ENCODE data around the gene TTBK2.

Gene TTBK2

DNA sequence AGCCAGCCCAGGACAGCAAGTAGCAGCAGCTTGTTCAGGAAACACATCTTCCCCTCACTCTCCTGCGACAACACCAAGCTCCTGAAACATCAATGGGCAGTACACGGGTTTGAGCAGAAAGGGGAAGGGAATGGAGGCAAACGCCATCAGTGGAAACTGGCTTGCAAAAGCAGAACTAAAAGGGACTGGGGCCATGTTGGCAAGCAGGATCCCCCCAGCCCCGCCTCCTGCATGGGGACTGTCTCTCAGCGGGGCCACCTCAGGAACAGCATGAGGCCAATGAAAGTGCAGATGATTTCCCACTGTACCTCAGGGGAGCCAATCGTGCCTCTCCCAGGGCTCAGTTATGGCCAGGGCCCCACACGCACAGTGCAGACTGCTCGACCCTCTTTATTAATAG lies 190.4 kb downstream of the TTBK2 start:
- TF ChIP-seq, protein P1, sequence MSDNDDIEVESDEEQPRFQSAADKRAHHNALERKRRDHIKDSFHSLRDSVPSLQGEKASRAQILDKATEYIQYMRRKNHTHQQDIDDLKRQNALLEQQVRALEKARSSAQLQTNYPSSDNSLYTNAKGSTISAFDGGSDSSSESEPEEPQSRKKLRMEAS (IDR thresholded peaks at IDR 0.05): no peak
- TF ChIP-seq, protein P2, sequence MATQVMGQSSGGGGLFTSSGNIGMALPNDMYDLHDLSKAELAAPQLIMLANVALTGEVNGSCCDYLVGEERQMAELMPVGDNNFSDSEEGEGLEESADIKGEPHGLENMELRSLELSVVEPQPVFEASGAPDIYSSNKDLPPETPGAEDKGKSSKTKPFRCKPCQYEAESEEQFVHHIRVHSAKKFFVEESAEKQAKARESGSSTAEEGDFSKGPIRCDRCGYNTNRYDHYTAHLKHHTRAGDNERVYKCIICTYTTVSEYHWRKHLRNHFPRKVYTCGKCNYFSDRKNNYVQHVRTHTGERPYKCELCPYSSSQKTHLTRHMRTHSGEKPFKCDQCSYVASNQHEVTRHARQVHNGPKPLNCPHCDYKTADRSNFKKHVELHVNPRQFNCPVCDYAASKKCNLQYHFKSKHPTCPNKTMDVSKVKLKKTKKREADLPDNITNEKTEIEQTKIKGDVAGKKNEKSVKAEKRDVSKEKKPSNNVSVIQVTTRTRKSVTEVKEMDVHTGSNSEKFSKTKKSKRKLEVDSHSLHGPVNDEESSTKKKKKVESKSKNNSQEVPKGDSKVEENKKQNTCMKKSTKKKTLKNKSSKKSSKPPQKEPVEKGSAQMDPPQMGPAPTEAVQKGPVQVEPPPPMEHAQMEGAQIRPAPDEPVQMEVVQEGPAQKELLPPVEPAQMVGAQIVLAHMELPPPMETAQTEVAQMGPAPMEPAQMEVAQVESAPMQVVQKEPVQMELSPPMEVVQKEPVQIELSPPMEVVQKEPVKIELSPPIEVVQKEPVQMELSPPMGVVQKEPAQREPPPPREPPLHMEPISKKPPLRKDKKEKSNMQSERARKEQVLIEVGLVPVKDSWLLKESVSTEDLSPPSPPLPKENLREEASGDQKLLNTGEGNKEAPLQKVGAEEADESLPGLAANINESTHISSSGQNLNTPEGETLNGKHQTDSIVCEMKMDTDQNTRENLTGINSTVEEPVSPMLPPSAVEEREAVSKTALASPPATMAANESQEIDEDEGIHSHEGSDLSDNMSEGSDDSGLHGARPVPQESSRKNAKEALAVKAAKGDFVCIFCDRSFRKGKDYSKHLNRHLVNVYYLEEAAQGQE (IDR thresholded peaks at IDR 0.05; ENCODE audit: low read depth): no peak
- no peak for TF ChIP-seq CREB1 (IDR thresholded peaks at IDR 0.05; ENCODE audit: low read depth)
- no peak for TF ChIP-seq RAD21 (IDR thresholded peaks at IDR 0.05; ENCODE audit: low read depth)
- TF ChIP-seq FOXM1 (IDR thresholded peaks at IDR 0.05; ENCODE audit: borderline replicate concordance, low read depth): no peak
- no peak for TF ChIP-seq TAF1 (IDR thresholded peaks at IDR 0.05; ENCODE audit: low read depth)
- TF ChIP-seq TCF12 (IDR thresholded peaks at IDR 0.05; ENCODE audit: low read depth): no peak
- no peak for TF ChIP-seq EP300 (IDR thresholded peaks at IDR 0.05; ENCODE audit: borderline replicate concordance)
- TF ChIP-seq EGR1 (IDR thresholded peaks at IDR 0.05): no peak
- no peak for TF ChIP-seq YY1 (IDR thresholded peaks at IDR 0.05; ENCODE audit: low read depth)

DNA sequence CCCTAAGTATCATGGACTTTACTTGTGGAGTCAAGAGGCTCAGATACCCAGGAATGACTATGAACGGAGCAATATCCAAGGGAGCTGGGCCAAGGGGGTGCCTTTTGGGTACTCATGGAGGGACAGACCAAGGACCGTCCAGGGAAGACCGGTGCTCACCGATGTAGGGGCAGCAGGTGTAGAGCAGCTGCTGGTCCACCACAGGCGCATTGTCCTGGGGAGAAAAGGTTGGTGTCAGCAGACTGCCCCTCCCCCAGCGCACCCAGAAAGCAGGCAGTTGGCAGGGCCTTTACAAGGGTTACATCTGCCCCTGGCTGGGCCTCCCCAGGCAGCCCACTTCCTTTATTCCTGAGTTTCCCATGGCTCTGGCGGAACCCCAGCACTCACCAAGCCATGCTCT lies 191.2 kb downstream of the TTBK2 start:
- no peak for TF ChIP-seq NFIC (IDR thresholded peaks at IDR 0.05)
- TF ChIP-seq YY1 (IDR thresholded peaks at IDR 0.05; ENCODE audit: low read depth): no peak
- TF ChIP-seq ZBTB7A (IDR thresholded peaks at IDR 0.05; ENCODE audit: low read depth): no peak
- TF ChIP-seq TEAD4 (IDR thresholded peaks at IDR 0.05): no peak
- TF ChIP-seq FOXM1 (IDR thresholded peaks at IDR 0.05; ENCODE audit: borderline replicate concordance, low read depth): no peak
- TF ChIP-seq EP300 (IDR thresholded peaks at IDR 0.05; ENCODE audit: borderline replicate concordance): no peak
- TF ChIP-seq, protein P1 (IDR thresholded peaks at IDR 0.05): no peak
- no peak for TF ChIP-seq CEBPB (IDR thresholded peaks at IDR 0.05)
- TF ChIP-seq, protein P2 (IDR thresholded peaks at IDR 0.05; ENCODE audit: low read depth): no peak
- no peak for TF ChIP-seq RAD21 (IDR thresholded peaks at IDR 0.05; ENCODE audit: low read depth)
- no peak for TF ChIP-seq TCF12 (IDR thresholded peaks at IDR 0.05; ENCODE audit: low read depth)
- TF ChIP-seq TAF1 (IDR thresholded peaks at IDR 0.05; ENCODE audit: low read depth): no peak
- TF ChIP-seq, protein P3, sequence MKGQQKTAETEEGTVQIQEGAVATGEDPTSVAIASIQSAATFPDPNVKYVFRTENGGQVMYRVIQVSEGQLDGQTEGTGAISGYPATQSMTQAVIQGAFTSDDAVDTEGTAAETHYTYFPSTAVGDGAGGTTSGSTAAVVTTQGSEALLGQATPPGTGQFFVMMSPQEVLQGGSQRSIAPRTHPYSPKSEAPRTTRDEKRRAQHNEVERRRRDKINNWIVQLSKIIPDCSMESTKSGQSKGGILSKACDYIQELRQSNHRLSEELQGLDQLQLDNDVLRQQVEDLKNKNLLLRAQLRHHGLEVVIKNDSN (IDR thresholded peaks at IDR 0.05): no peak

DNA sequence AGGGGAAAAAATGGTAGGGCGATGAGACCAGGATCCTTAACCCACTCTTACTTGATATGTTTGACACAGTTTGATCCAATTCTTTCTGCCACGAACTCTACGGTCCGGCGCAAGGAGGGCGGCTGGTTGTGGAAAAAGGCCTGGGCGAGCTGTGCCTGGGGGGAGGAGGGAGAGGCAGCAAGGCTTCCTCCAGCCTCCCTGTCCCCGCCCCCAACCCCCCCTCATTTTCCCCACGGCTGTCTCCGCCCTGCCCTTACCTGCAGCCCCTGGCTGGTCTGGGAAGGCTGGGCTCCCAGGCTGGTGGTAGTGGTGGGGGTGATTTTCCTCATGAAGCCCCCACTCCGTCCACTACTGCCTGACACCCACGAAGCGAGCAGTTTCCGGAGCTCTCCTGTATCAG lies 191.6 kb downstream of the TTBK2 start:
- TF ChIP-seq, protein P1 (IDR thresholded peaks at IDR 0.05): no peak
- TF ChIP-seq EP300 (IDR thresholded peaks at IDR 0.05; ENCODE audit: borderline replicate concordance) (no peak), ZBTB7A (IDR thresholded peaks at IDR 0.05; ENCODE audit: low read depth) (no peak), YY1 (IDR thresholded peaks at IDR 0.05; ENCODE audit: low read depth) (no peak), NFIC (IDR thresholded peaks at IDR 0.05) (no peak), TAF1 (IDR thresholded peaks at IDR 0.05; ENCODE audit: low read depth) (no peak), CEBPB (IDR thresholded peaks at IDR 0.05) (no peak), TEAD4 (IDR thresholded peaks at IDR 0.05) (no peak), EGR1 (IDR thresholded peaks at IDR 0.05) (no peak), CREB1 (IDR thresholded peaks at IDR 0.05; ENCODE audit: low read depth) (no peak), FOXM1 (IDR thresholded peaks at IDR 0.05; ENCODE audit: borderline replicate concordance, low read depth) (no peak), TCF12 (IDR thresholded peaks at IDR 0.05; ENCODE audit: low read depth) (no peak), RAD21 (IDR thresholded peaks at IDR 0.05; ENCODE audit: low read depth) (no peak)
- TF ChIP-seq, protein P2 (IDR thresholded peaks at IDR 0.05; ENCODE audit: low read depth): no peak
- TF ChIP-seq, protein P3 (IDR thresholded peaks at IDR 0.05): no peak

DNA sequence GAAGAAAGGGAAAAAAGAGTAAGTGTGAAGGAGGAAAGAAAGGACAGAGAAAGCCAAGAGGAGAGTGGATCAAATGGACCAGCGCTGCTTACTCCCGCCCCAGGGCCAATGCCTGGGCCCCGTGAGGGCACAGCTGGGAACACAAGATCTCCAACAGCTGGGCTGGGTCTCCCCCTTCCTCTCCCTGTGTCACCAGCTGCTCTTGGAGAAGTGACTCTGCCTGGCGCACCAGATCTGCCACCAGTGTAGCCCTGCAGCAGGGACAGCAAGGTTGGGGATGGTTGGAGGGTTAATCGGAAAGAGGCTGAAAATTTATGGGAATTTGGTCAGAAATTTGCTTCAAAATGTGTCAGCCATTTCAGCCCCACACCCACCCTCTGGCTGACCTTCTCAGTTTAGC lies 192.0 kb downstream of the TTBK2 start:
- TF ChIP-seq, protein P1 (IDR thresholded peaks at IDR 0.05): no peak
- TF ChIP-seq TAF1 (IDR thresholded peaks at IDR 0.05; ENCODE audit: low read depth) (no peak), TCF12 (IDR thresholded peaks at IDR 0.05; ENCODE audit: low read depth) (no peak), CEBPB (IDR thresholded peaks at IDR 0.05) (no peak), YY1 (IDR thresholded peaks at IDR 0.05; ENCODE audit: low read depth) (no peak), EP300 (IDR thresholded peaks at IDR 0.05; ENCODE audit: borderline replicate concordance) (no peak), EGR1 (IDR thresholded peaks at IDR 0.05) (no peak), FOXM1 (IDR thresholded peaks at IDR 0.05; ENCODE audit: borderline replicate concordance, low read depth) (no peak), ZBTB7A (IDR thresholded peaks at IDR 0.05; ENCODE audit: low read depth) (no peak), CREB1 (IDR thresholded peaks at IDR 0.05; ENCODE audit: low read depth) (no peak), NFIC (IDR thresholded peaks at IDR 0.05) (no peak)
- TF ChIP-seq, protein P3 (IDR thresholded peaks at IDR 0.05): no peak
- TF ChIP-seq, protein P2 (IDR thresholded peaks at IDR 0.05; ENCODE audit: low read depth): no peak

Measured in Ishikawa (cell line).